Testis (tissue), 2 donors: ENCODE data around the gene CPTP.

Source experiments
- CTCF ChIP-seq, 3 experiments: fragments of 450-650 bp in 2 of 3; fragments of 200-600 bp in 1 of 3; sonication (generic) in 1 of 3; IDR thresholded peaks; one replicate each; pipeline ENCODE4 v1.5.1; 2016 to 2019; ENCODE audit warnings: antibody characterized with exemption in 3 of 3, mild to moderate bottlenecking in 2 of 3, moderate library complexity in 1 of 3
- POLR2A ChIP-seq: fragments of 450-650 bp; IDR thresholded peaks from one replicate; pipeline ENCODE4 v1.6.1; 2017; ENCODE audit warnings: antibody characterized with exemption, mild to moderate bottlenecking, moderate library complexity

GRCh38 chr1:1291023-1291528, 33.5 kb upstream of the CPTP start:
- TF ChIP-seq CTCF (IDR thresholded peaks at IDR 0.05) (no peak), POLR2A (no peak)
